VCaP (cell line): ENCODE measurements around the gene CACNA1I.

Experiments used
- H3K27ac ChIP-seq: fragments of 450-650 bp; 2 replicates; pipeline ENCODE4 v1.5.1; 2017
- TF ChIP-seq, protein P1 (sequence below): fragments of 450-650 bp; conservative IDR thresholded peaks from 2 replicates; pipeline ENCODE4 v1.5.1; 2017; ENCODE audit warnings: mild to moderate bottlenecking, moderate library complexity

Gene CACNA1I

GRCh38 chr22:39656495-39657490 lies 86.2 kb downstream of the CACNA1I start:
- TF ChIP-seq, protein P1, sequence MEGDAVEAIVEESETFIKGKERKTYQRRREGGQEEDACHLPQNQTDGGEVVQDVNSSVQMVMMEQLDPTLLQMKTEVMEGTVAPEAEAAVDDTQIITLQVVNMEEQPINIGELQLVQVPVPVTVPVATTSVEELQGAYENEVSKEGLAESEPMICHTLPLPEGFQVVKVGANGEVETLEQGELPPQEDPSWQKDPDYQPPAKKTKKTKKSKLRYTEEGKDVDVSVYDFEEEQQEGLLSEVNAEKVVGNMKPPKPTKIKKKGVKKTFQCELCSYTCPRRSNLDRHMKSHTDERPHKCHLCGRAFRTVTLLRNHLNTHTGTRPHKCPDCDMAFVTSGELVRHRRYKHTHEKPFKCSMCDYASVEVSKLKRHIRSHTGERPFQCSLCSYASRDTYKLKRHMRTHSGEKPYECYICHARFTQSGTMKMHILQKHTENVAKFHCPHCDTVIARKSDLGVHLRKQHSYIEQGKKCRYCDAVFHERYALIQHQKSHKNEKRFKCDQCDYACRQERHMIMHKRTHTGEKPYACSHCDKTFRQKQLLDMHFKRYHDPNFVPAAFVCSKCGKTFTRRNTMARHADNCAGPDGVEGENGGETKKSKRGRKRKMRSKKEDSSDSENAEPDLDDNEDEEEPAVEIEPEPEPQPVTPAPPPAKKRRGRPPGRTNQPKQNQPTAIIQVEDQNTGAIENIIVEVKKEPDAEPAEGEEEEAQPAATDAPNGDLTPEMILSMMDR, result no peak
- H3K27ac ChIP-seq, result no peak overlapping the region

GRCh38 chr22:39658367-39658766 lies 87.8 kb downstream of the CACNA1I start:
- no peak overlapping the region for H3K27ac ChIP-seq
- TF ChIP-seq, protein P1, result no peak

DNA sequence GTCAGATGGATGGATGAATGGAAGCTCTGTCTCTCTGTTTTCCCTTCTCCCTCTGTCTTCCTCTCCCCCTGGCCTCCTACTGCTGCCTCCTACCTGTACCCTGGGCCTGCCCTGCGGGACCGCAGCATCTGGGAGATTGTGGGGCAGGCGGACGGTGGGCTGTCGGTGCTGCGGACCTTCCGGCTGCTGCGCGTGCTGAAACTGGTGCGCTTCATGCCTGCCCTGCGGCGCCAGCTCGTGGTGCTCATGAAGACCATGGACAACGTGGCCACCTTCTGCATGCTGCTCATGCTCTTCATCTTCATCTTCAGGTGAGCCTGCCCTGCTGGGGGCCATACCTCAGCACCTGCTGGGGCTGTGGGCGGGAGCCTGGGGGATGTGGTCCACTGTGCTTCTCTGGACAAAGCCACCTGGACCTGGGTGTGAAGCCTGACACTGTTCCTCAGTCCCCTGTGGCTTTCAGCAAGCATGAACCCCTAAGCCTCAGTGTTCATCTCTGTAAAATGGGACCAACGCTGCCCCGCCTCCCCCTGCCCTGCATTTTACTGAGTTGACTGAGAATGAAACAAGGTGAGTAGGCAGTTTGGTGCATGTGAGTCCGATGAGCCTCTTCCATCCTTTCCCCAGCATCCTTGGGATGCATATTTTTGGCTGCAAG lies 88.4 kb downstream of the CACNA1I start:
- H3K27ac ChIP-seq, result no peak overlapping the region
- TF ChIP-seq, protein P1, result no peak

GRCh38 chr22:39661501-39661841 lies 90.9 kb downstream of the CACNA1I start:
- TF ChIP-seq, protein P1, result no peak
- no peak overlapping the region for H3K27ac ChIP-seq

DNA sequence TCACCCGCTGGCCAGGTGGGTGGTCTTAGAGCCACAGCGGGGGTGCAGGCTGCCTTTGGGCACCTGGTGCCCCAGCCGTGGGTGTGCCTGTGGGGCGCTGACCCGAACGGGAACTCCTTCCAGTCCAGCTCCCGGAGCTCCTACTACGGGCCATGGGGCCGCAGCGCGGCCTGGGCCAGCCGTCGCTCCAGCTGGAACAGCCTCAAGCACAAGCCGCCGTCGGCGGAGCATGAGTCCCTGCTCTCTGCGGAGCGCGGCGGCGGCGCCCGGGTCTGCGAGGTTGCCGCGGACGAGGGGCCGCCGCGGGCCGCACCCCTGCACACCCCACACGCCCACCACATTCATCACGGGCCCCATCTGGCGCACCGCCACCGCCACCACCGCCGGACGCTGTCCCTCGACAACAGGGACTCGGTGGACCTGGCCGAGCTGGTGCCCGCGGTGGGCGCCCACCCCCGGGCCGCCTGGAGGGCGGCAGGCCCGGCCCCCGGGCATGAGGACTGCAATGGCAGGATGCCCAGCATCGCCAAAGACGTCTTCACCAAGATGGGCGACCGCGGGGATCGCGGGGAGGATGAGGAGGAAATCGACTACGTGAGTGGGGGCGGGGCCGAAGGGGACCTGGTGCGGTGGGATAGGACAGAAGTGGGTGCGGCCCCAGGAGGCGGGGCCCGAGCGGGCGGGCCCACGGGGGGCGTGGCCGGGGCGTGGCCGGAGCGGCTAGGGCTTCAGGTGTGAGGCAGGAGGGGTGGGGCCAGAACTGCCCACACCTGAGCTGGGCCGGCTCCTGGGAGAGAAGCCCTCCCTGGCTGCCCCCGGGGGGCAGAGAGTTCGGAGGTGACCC lies 91.5 kb downstream of the CACNA1I start:
- TF ChIP-seq, protein P1, result no peak
- no peak overlapping the region for H3K27ac ChIP-seq

DNA sequence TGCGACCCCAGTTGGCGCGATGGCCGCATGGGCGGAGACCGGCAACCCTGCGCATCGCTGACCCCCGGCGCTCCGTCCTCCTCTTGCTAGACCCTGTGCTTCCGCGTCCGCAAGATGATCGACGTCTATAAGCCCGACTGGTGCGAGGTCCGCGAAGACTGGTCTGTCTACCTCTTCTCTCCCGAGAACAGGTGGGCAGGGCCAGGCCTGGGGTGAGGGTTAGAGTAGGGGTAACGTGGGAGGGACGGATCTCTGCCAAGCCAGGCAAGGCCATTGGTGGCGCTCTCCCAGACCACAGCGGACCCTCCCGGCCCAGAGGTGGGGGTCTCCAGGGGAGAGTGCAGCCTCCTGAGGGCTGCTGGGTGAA lies 92.1 kb downstream of the CACNA1I start:
- no peak overlapping the region for H3K27ac ChIP-seq
- TF ChIP-seq, protein P1, result no peak

GRCh38 chr22:39663751-39664150 lies 93.2 kb downstream of the CACNA1I start:
- TF ChIP-seq, protein P1, result no peak
- no peak overlapping the region for H3K27ac ChIP-seq
